Embryonic facial prominence (tissue), 1 donor: ENCODE results near the gene METTL22.

Source experiments
- DNase-seq: peaks from one replicate; pipeline ENCODE4 v3.0.0-alpha.2; 2016; ENCODE audit errors: extremely low spot score

The METTL22 gene

DNA sequence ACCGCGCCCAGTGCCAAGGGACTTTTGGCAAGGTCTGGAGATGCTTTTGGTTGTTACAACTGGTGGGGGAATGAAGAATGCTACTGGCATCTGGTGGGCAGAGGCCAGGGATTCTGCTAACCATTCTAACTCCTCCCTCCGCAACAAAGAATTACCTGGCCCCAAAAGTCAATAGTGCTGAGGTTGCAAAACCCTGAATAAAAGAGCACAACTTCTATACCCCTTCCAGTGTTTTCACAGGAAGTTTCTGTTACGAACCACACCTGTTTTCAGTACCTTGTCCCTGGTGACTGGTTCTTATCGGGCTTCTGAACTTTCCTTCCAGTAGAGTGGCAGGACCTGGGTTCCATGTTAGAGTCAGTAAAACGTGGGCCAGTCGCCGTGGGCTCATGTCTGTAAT, 70.2 kb downstream of the METTL22 start:
- no peak for DNase-seq

DNA sequence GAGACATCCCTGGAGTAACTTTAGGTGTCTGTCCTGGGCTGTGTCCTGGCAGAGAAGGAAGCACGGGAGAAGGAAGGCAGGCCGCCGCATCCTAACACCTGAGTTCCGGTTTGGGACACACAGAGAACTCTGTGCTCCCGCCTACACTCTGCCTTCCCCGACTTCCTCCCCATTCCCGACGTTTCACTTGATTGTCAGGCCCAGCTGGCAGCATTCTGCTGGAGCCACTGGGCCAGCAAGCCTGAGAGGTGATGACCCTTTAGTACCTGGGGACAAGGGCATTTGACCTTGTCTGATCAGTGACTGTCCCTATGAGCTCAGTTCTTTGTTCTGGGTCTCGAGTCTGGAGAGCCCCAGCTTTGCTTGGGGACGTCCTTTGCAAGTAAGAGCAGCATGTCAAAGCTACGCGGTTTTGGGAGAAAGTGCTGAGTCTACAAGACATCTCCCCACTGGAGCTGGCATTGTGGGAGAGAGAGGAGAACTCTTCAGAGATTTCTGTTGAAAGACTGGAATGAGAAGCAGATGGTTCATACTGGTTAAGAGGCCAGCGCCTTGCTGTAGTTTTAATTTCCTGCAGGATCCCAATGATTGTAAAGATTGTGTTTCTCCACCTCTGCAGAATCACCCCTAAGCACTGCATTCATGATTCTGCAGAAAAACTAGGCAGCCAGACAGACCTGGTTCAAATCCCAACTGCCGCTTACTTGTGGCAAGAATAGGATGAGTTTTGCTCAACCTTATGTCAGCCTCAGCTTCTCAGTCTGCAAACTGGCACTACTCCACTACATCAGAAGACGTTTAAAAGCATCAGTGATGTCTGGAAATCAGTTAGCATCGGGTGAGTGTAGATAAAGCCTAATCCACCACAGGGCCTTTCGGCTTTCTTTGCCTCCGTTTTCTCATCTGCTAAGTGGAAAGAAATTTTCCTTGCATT, 73.6 kb downstream of the METTL22 start:
- DNase-seq = no peak

GRCh38 chr16:8696880-8697279, 75.4 kb downstream of the METTL22 start:
- no peak for DNase-seq

DNA sequence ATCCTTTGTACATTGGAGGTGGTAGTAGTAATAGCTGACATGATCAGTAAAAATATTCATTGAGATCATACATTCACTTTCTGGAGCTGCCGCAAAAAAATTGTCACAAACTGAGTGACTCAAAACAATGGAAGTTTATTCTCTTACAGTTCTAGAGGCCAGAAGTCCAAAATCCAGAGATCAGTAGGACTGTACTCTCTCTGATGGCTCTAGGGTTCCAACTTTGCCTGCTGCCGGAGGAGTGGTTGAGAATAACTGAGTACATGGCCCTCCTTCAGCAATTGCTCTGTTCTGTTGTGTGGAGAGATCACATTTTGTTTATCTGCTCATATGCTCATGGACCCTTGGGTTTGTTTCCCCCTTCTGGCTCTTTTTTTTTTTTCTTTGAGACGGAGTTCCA, 76.5 kb downstream of the METTL22 start:
- no peak for DNase-seq
